Retinal pigment epithelial cell (primary cell): ENCODE measurements around the gene KDM2A.

Source experiments
- DNase-seq: peaks from one replicate; pipeline ENCODE4 v3.0.0-alpha.2; 2010; ENCODE audit warnings: low read depth
- H3K4me3 ChIP-seq: 2 replicates; pipeline ENCODE4 v1.5.1; 2011; ENCODE audit warnings: mild to moderate bottlenecking, low read length, control low read depth, moderate library complexity
- CTCF ChIP-seq: conservative IDR thresholded peaks from 2 replicates; pipeline ENCODE4 v1.5.1; 2011; ENCODE audit warnings: low read depth, low read length, control low read depth, inconsistent platforms

KDM2A gene

GRCh38 chr11:67270256-67271204, 151.5 kb downstream of the KDM2A start:
- DNase-seq, result no peak
- H3K4me3 ChIP-seq, result no peak overlapping the region
- TF ChIP-seq CTCF, result no peak

GRCh38 chr11:67271205-67271540, 152.1 kb downstream of the KDM2A start:
- no peak for TF ChIP-seq CTCF
- H3K4me3 ChIP-seq, result no peak overlapping the region
- DNase-seq, result no peak

- TF ChIP-seq CTCF, result no peak
- DNase-seq, result no peak
- H3K4me3 ChIP-seq, result no peak overlapping the region
Measured at GRCh38 chr11:67271541-67272284, 152.7 kb downstream of the KDM2A start.

GRCh38 chr11:67272327-67273259, 153.5 kb downstream of the KDM2A start:
- no peak for DNase-seq
- no peak for TF ChIP-seq CTCF
- H3K4me3 ChIP-seq, result no peak overlapping the region

- no peak overlapping the region for H3K4me3 ChIP-seq
- no peak for DNase-seq
- TF ChIP-seq CTCF, result no peak
Measured at GRCh38 chr11:67273260-67273990, 154.4 kb downstream of the KDM2A start.
